AG09319 (cell line): ENCODE data around the gene RPS27A.
"Not testable (repeated sequence)": the region's sequence is repeated elsewhere in the genome, so short reads cannot be mapped to it uniquely, and the experiment has no call there.

Source experiments
- DNase-seq: peaks from one replicate; pipeline ENCODE4 v3.0.0-alpha.2; 2010; ENCODE audit warnings: low read depth; ENCODE audit errors: extremely low read depth
- TF ChIP-seq, protein P1 (sequence below): IDR thresholded peaks from 2 replicates; pipeline ENCODE4 v1.5.1; 2011; ENCODE audit warnings: low read depth, mild to moderate bottlenecking, inconsistent platforms, low read length, moderate library complexity

The RPS27A gene

GRCh38 chr2:55269645-55269990 is 37.1 kb downstream of the RPS27A start:
- TF ChIP-seq, protein P1, sequence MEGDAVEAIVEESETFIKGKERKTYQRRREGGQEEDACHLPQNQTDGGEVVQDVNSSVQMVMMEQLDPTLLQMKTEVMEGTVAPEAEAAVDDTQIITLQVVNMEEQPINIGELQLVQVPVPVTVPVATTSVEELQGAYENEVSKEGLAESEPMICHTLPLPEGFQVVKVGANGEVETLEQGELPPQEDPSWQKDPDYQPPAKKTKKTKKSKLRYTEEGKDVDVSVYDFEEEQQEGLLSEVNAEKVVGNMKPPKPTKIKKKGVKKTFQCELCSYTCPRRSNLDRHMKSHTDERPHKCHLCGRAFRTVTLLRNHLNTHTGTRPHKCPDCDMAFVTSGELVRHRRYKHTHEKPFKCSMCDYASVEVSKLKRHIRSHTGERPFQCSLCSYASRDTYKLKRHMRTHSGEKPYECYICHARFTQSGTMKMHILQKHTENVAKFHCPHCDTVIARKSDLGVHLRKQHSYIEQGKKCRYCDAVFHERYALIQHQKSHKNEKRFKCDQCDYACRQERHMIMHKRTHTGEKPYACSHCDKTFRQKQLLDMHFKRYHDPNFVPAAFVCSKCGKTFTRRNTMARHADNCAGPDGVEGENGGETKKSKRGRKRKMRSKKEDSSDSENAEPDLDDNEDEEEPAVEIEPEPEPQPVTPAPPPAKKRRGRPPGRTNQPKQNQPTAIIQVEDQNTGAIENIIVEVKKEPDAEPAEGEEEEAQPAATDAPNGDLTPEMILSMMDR, result no peak
- no peak for DNase-seq

DNA sequence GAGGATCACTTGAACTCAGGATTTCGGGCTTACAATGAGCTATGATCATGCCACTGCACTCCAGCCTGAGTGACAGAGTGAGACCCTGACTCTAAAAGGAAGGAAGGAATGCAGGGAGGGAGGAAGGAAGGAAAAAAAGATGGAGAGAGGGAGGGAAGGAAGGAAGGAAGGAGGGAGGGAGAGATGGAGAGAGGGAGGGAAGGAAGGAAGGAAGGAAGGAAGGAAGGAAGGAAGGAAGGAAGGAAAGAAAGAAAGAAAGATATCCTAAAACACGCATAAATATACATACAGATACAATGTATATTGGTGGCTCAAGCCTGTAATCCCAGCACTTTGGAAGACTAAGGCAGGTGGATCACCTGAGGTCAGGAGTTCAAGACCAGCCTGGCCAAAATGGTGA is 41.9 kb downstream of the RPS27A start:
- not testable (repeated sequence) for DNase-seq

DNA sequence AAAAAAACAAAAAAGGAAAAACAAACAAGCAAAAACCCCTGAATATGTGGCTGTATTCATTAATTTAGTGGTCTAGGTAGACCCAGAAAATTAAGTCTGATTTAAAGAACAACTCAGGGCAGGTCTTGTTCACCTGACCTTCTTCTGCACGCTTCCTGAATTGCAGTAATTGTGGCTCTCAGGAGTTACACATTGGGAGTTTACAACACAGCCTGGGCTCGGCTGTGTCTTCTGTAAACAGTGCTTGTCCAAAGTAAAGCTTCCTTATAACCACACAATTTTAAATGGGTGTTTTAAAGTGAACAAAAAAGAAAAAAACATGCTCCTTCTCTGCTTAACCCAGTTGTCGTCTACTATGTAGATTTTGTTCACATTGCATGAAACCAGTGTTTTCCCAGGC is 44.8 kb downstream of the RPS27A start:
- TF ChIP-seq, protein P1, result no peak
- no peak for DNase-seq

GRCh38 chr2:55279214-55279835 is 46.8 kb downstream of the RPS27A start:
- not testable (repeated sequence) for DNase-seq

DNA sequence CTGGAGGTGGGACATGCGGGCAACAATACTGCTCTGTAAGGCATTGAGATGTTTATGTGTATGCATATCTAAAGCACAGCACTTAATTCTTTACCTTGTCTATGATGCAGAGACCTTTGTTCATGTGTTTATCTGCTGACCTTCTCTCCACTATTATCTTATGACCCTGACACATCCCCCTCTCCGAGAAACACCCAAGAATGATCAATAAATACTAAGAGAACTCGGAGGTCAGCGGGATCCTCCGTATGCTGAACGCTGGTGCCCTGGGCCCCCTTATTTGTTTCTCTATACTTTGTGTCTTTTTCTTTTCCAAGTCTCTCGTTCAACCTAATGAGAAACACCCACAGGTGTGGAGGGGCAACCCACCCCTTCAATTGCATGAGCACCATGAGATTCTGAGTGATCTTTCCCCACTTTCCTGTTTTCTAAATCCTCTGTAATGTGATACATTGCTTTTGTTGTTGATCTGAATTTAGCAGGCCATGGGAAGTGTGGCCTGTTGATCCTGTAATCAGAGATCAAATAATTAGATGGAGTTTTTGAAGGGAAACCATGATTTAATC is 47.5 kb downstream of the RPS27A start:
- DNase-seq, result not testable (repeated sequence)

GRCh38 chr2:55280851-55281546 is 48.5 kb downstream of the RPS27A start:
- not testable (repeated sequence) for DNase-seq

- TF ChIP-seq, protein P1, result no peak
- DNase-seq, result peak; percentile 67
Measured at GRCh38 chr2:55282110-55282917, 49.8 kb downstream of the RPS27A start.

DNA sequence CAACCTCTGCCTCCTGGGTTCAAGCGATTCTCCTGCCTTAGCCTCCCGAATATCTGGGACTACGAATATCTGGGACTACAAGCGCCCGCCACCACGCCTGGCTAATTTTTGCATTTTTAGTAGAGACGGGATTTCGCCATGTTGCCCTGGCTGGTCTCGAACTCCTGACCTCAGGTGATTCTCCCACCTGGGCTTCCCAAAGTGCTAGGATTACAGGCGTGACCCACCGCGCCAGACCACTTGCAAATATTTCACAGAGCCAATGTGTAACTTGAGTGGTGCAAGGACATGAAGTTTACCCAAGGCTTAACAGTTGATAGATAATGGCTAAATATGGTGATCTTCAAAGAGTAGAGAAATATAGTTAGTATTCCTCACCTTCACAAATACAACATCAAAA is 50.6 kb downstream of the RPS27A start:
- TF ChIP-seq, protein P1, result no peak
- DNase-seq, result no peak
